H9 (cell line): ENCODE results near the gene RMND5A. TPM values are rescaled to one million over a fixed set of nuclear protein-coding genes. Genes with fewer than 3 reads are reported as not detected.
"Not testable (repeated sequence)": the region's sequence is repeated elsewhere in the genome, so short reads cannot be mapped to it uniquely, and the experiment has no call there.

Experiments used
- DNase-seq: peaks from one replicate; pipeline ENCODE4 v3.0.0-alpha.2; 2017
- H2AFZ ChIP-seq: one replicate; pipeline ENCODE4 v1.6.1; 2013; ENCODE audit warnings: mild to moderate bottlenecking, low read length, control low read depth, moderate library complexity
- H2AK5ac ChIP-seq: 2 replicates; pipeline ENCODE4 v1.6.1; 2013; ENCODE audit warnings: low read length, control low read depth, mixed read lengths; ENCODE audit not compliant: insufficient read length
- H2BK120ac ChIP-seq: one replicate; pipeline ENCODE4 v1.6.1; 2013; ENCODE audit warnings: low read depth, mild to moderate bottlenecking, low read length, control low read depth, inconsistent platforms; ENCODE audit not compliant: poor library complexity, severe bottlenecking
- H2BK12ac ChIP-seq: 2 replicates; pipeline ENCODE4 v1.6.1; 2013; ENCODE audit warnings: low read length, control low read depth, mixed read lengths, low read depth; ENCODE audit not compliant: insufficient read length
- H2BK15ac ChIP-seq: 2 replicates; pipeline ENCODE4 v1.6.1; 2013; ENCODE audit warnings: low read depth, low read length, control low read depth
- H2BK20ac ChIP-seq: one replicate; pipeline ENCODE4 v1.6.1; 2013; ENCODE audit warnings: low read depth, mild to moderate bottlenecking, low read length, control low read depth, inconsistent platforms; ENCODE audit not compliant: poor library complexity, severe bottlenecking
- H2BK5ac ChIP-seq: 2 replicates; pipeline ENCODE4 v1.6.1; 2013; ENCODE audit warnings: low read length, control low read depth, mixed read lengths; ENCODE audit not compliant: insufficient read length
- H3K14ac ChIP-seq: 2 replicates; pipeline ENCODE4 v1.6.1; 2013; ENCODE audit warnings: low read length, control low read depth; ENCODE audit not compliant: insufficient read depth
- H3K18ac ChIP-seq: 2 replicates; pipeline ENCODE4 v1.6.1; 2013; ENCODE audit warnings: low read depth, mild to moderate bottlenecking, mixed read lengths, low read length, control low read depth; ENCODE audit not compliant: insufficient read length
- H3K23ac ChIP-seq: 2 replicates; pipeline ENCODE4 v1.6.1; 2013; ENCODE audit warnings: low read length, control low read depth, mixed read lengths, low read depth; ENCODE audit not compliant: insufficient read length
- H3K23me2 ChIP-seq: 2 replicates; pipeline ENCODE4 v1.6.1; 2013; ENCODE audit warnings: low read depth, mild to moderate bottlenecking, mixed read lengths, low read length, control low read depth; ENCODE audit not compliant: insufficient read length, poor library complexity, severe bottlenecking
- H3K27ac ChIP-seq: 2 replicates; pipeline ENCODE4 v1.5.1; 2013; ENCODE audit warnings: low read length, control low read depth, mixed read lengths, low read depth; ENCODE audit not compliant: insufficient read length
- H3K27me3 ChIP-seq: 2 replicates; pipeline ENCODE4 v1.6.1; 2013; ENCODE audit warnings: low read length, control low read depth, inconsistent platforms; ENCODE audit not compliant: insufficient read depth
- H3K4ac ChIP-seq: 2 replicates; pipeline ENCODE4 v1.6.1; 2013; ENCODE audit warnings: low read depth, mild to moderate bottlenecking, control low read depth, inconsistent platforms, low read length, moderate library complexity
- H3K4me1 ChIP-seq: 2 replicates; pipeline ENCODE4 v1.6.1; 2013; ENCODE audit warnings: low read length, control low read depth, inconsistent platforms; ENCODE audit not compliant: insufficient read depth
- H3K4me2 ChIP-seq: 2 replicates; pipeline ENCODE4 v1.6.1; 2013; ENCODE audit warnings: low read length, control low read depth, mixed read lengths; ENCODE audit not compliant: insufficient read length, insufficient read depth
- H3K56ac ChIP-seq: 2 replicates; pipeline ENCODE4 v1.6.1; 2013; ENCODE audit warnings: low read depth, mild to moderate bottlenecking, mixed read lengths, low read length, control low read depth; ENCODE audit not compliant: insufficient read length
- H3K79me1 ChIP-seq: 2 replicates; pipeline ENCODE4 v1.6.1; 2013; ENCODE audit warnings: low read depth, mild to moderate bottlenecking, moderate library complexity, low read length, control low read depth, inconsistent platforms; ENCODE audit not compliant: insufficient read depth, poor library complexity, severe bottlenecking
- H3K79me2 ChIP-seq: 2 replicates; pipeline ENCODE4 v1.6.1; 2013; ENCODE audit warnings: low read length, control low read depth, inconsistent platforms; ENCODE audit not compliant: insufficient read depth
- H3K9ac ChIP-seq: 2 replicates; pipeline ENCODE4 v1.6.1; 2013; ENCODE audit warnings: low read length, control low read depth, mixed read lengths; ENCODE audit not compliant: insufficient read length; ENCODE audit errors: extremely low read depth
- H3K9me3 ChIP-seq: one replicate; pipeline ENCODE4 v1.6.1; 2013; ENCODE audit warnings: low read depth, low read length, inconsistent platforms; ENCODE audit not compliant: control insufficient read depth
- H3T11ph ChIP-seq: one replicate; pipeline ENCODE4 v1.6.1; 2013; ENCODE audit warnings: mild to moderate bottlenecking, low read length, control low read depth, inconsistent platforms
- H4K20me1 ChIP-seq: one replicate; pipeline ENCODE4 v1.6.1; 2013; ENCODE audit not compliant: control insufficient read depth, insufficient read length, insufficient read depth
- H4K5ac ChIP-seq: 2 replicates; pipeline ENCODE4 v1.6.1; 2013; ENCODE audit warnings: low read depth, mild to moderate bottlenecking, mixed read lengths, low read length, control low read depth; ENCODE audit not compliant: insufficient read length
- H4K8ac ChIP-seq: replicated peaks from 2 replicates; pipeline ENCODE4 v1.6.1; 2013; ENCODE audit warnings: low read length, control low read depth, mixed read lengths, low read depth; ENCODE audit not compliant: insufficient read length
- H4K91ac ChIP-seq: 2 replicates; pipeline ENCODE4 v1.6.1; 2013; ENCODE audit warnings: low read depth, mild to moderate bottlenecking, moderate library complexity, mixed read lengths, low read length, control low read depth; ENCODE audit not compliant: insufficient read length
- H3K27ac Mint-ChIP-seq, 3 experiments: 2 replicates in 2 of 3; 3 replicates in 1 of 3; pipeline ENCODE4 v1.8.0; 2020 to 2021; ENCODE audit warnings: mixed read lengths in 3 of 3, mild to moderate bottlenecking in 1 of 3, moderate library complexity in 1 of 3
- H3K27me3 Mint-ChIP-seq: 2 replicates; pipeline ENCODE4 v1.8.0; 2021; ENCODE audit warnings: low read depth, mild to moderate bottlenecking, moderate library complexity, mixed read lengths
- H3K36me3 Mint-ChIP-seq, 3 experiments: 2 replicates in 2 of 3; 3 replicates in 1 of 3; pipeline ENCODE4 v1.8.0; 2020 to 2021; ENCODE audit warnings: low read depth in 3 of 3, mixed read lengths in 3 of 3; ENCODE audit not compliant: insufficient read depth in 1 of 3
- H3K4me1 Mint-ChIP-seq, 2 experiments: 2 replicates each; pipeline ENCODE4 v1.8.0; 2020; ENCODE audit warnings: mixed read lengths in 2 of 2
- H3K4me3 Mint-ChIP-seq, 2 experiments: 2 replicates in 1 of 2; 3 replicates in 1 of 2; pipeline ENCODE4 v1.8.0; 2020 to 2021; ENCODE audit warnings: mild to moderate bottlenecking in 2 of 2, mixed read lengths in 2 of 2, moderate library complexity in 1 of 2
- H3K9me3 Mint-ChIP-seq, 2 experiments: 2 replicates in 1 of 2; 3 replicates in 1 of 2; pipeline ENCODE4 v1.8.0; 2020; ENCODE audit warnings: mild to moderate bottlenecking in 2 of 2, mixed read lengths in 2 of 2, moderate library complexity in 1 of 2
- CTCF ChIP-seq: fragments of 200-600 bp; sonication (generic); conservative IDR thresholded peaks from 3 replicates; pipeline ENCODE4 v1.8.0; 2021; ENCODE audit warnings: antibody characterized with exemption, mild to moderate bottlenecking
- WGBS: extraction: QIAGEN DNeasy Blood & Tissue Kit; methylation state at CpG from one replicate; pipeline ENCODE4 v1.1.7; 2013; ENCODE audit warnings: missing lambda C conversion rate, low lambda C conversion rate, mixed read lengths; ENCODE audit not compliant: insufficient read length; ENCODE audit errors: extremely low coverage; 5-methylcytosine and 5-hydroxymethylcytosine counted together
- total RNA-seq: library from RNA; stranded (reverse); gene quantifications from 2 replicates; pipeline ENCODE4 v1.2.1, GENCODE V29; 2021

RMND5A gene
- total RNA-seq, 1 experiment from 2014 or later, result 48.8 TPM

- Histone ChIP-seq H3K79me1 (no peaks in the 10 kb centered on the region), H3K23me2 (no peaks in the 10 kb centered on the region), H3K56ac (no peak overlapping the region), H4K8ac (no peak overlapping the region), H2BK15ac (no peak overlapping the region), H3K4ac (no peak overlapping the region), H3K9me3 (no peaks in the 10 kb centered on the region), H2BK120ac (no peak overlapping the region), H3K14ac (no peak overlapping the region), H3K27ac (no peak overlapping the region), H3T11ph (no peak overlapping the region), H2AFZ (no peak overlapping the region), H3K23ac (no peak overlapping the region), H4K20me1 (no peaks in the 10 kb centered on the region), H4K91ac (no peak overlapping the region), H3K4me2 (no peak overlapping the region), H3K18ac (no peak overlapping the region), H2BK12ac (no peak overlapping the region), H3K4me1 (no peaks in the 10 kb centered on the region), H2BK5ac (no peak overlapping the region), H2AK5ac (no peak overlapping the region), H4K5ac (no peak overlapping the region), H3K9ac (no peak overlapping the region), H3K27me3 (no peaks in the 10 kb centered on the region), H2BK20ac (no peak overlapping the region), H3K79me2 (no peaks in the 10 kb centered on the region)
- Mint-ChIP-seq H3K27me3 (peaks cover 3% of the 10 kb centered on the region; the same call in 1 of the 2 replicates), H3K27ac (no peak overlapping the region), H3K9me3 (peaks cover 14 to 16% of the 10 kb centered on the region in 2 experiments), H3K4me1 (peaks cover 0 to 4% of the 10 kb centered on the region in 2 experiments; a peak in 2 of 4 replicates), H3K4me3 (no peak overlapping the region), H3K36me3 (peaks cover 2 to 4% (median 4%) of the 10 kb centered on the region in 3 experiments; a peak in 3 of 7 replicates)
- no CpG with 5 or more reads among the region's 2 CpGs for WGBS
- no peak for DNase-seq
- TF ChIP-seq CTCF, result no peak
These were observed 13.2 kb upstream of the RMND5A start for GRCh38 chr2:86706935-86707334.

GRCh38 chr2:86708126-86708525 is 12.0 kb upstream of the RMND5A start:
- not testable (repeated sequence) for H3K9me3 ChIP-seq, H4K8ac ChIP-seq, H2BK120ac ChIP-seq, H3K36me3 Mint-ChIP-seq, H3T11ph ChIP-seq, H4K91ac ChIP-seq, H3K79me1 ChIP-seq, H3K4ac ChIP-seq, H3K23me2 ChIP-seq, H3K27ac ChIP-seq, H2BK5ac ChIP-seq, H3K56ac ChIP-seq, H3K4me3 Mint-ChIP-seq, H3K18ac ChIP-seq, H3K23ac ChIP-seq, H3K79me2 ChIP-seq, DNase-seq, H3K27ac Mint-ChIP-seq, H4K5ac ChIP-seq, H2BK12ac ChIP-seq, H3K4me1 ChIP-seq, H3K27me3 Mint-ChIP-seq, H3K4me2 ChIP-seq, H3K14ac ChIP-seq, H4K20me1 ChIP-seq, H2AFZ ChIP-seq, H2BK15ac ChIP-seq, H3K4me1 Mint-ChIP-seq, H3K9ac ChIP-seq, H2BK20ac ChIP-seq, H2AK5ac ChIP-seq, H3K27me3 ChIP-seq
- peaks cover 14 to 16% of the 10 kb centered on the region in 2 experiments for H3K9me3 Mint-ChIP-seq
- no CpG with 5 or more reads among the region's 4 CpGs for WGBS
